ENCODE data around the gene FHIT. TPM values are rescaled to one million over a fixed set of nuclear protein-coding genes. Genes with fewer than 3 reads are reported as not detected.

The FHIT gene
- polyA plus RNA-seq, 1 of the 3 experiments (the other 2 are of a cell fraction), result 0.41 TPM

DNA sequence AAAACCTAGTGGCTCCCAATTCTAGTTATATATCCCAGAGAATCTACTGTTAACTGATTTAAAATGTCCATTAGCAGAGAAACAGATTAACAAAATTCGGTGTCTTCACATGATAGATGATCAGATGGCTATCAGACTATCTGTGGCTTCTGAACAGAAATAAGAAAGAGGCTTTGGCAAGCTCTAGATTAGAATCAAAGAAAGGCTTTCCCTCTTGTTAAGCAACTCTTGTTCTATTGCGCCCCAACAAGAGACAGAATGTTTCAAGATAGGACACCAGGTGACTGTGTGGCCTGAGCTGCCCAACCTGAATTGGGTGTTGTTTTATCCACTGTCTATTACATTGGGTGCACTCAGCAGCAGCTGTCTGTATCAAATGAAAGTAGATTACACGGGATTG is 483.7 kb downstream of the FHIT start (continued):
- TF ChIP-seq, protein P1, sequence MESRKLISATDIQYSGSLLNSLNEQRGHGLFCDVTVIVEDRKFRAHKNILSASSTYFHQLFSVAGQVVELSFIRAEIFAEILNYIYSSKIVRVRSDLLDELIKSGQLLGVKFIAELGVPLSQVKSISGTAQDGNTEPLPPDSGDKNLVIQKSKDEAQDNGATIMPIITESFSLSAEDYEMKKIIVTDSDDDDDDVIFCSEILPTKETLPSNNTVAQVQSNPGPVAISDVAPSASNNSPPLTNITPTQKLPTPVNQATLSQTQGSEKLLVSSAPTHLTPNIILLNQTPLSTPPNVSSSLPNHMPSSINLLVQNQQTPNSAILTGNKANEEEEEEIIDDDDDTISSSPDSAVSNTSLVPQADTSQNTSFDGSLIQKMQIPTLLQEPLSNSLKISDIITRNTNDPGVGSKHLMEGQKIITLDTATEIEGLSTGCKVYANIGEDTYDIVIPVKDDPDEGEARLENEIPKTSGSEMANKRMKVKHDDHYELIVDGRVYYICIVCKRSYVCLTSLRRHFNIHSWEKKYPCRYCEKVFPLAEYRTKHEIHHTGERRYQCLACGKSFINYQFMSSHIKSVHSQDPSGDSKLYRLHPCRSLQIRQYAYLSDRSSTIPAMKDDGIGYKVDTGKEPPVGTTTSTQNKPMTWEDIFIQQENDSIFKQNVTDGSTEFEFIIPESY (IDR thresholded peaks at IDR 0.05; ENCODE audit: borderline replicate concordance, low read depth), result no peak
- TF ChIP-seq FOSL2 (IDR thresholded peaks at IDR 0.05; ENCODE audit: borderline replicate concordance, low read depth), result no peak
- TF ChIP-seq SMC3 (IDR thresholded peaks at IDR 0.05; ENCODE audit: low read depth, low read length), result no peak

DNA sequence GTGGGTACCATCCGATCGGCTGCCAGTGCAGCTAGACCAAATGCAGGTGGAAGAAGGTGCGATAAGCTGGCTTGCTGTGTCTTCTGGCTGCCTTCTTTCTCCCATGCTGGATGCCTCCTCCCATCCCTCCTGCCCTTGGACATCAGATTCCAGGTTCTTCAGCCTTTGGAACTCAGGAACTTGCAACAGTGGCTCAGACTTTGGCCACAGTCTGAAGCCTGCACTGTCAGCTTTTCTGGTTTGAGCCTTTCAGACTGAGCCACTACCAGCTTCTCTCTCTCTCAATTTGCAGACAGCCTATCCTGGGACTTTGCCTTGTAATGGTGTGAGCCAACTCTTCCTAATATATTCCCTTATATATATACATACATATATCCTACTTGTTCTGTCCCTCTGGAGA is 485.5 kb downstream of the FHIT start:
- H3K9ac ChIP-seq, result no peak overlapping the region
- no peaks in the 10 kb centered on the region for H3K79me2 ChIP-seq (ENCODE audit: insufficient read depth)
- no peaks in the 10 kb centered on the region for H3K9me2 ChIP-seq
- H3K36me3 ChIP-seq (replicated peaks in 1 of 2; ENCODE audit: control insufficient read depth in 1 of 2, insufficient read depth in 2 of 2, low read length in 1 of 2), result no peaks in the 10 kb centered on the region
- TF ChIP-seq SIN3A (IDR thresholded peaks at IDR 0.05; ENCODE audit: borderline replicate concordance, low read depth, low read length) (no peak), SMC3 (IDR thresholded peaks at IDR 0.05; ENCODE audit: low read depth, low read length) (no peak), YY1 (IDR thresholded peaks at IDR 0.05; ENCODE audit: low read depth) (no peak), RCOR1 (IDR thresholded peaks at IDR 0.05; ENCODE audit: low read length) (no peak), RXRA (IDR thresholded peaks at IDR 0.05; ENCODE audit: borderline replicate concordance, low read depth) (no peak), FOSL2 (IDR thresholded peaks at IDR 0.05; ENCODE audit: borderline replicate concordance, low read depth) (no peak), CHD2 (IDR thresholded peaks at IDR 0.05; ENCODE audit: low read length, partially characterized antibody) (no peak), EZH2phosphoT487 (IDR thresholded peaks at IDR 0.05; ENCODE audit: borderline replicate concordance, low read depth) (no peak), MXI1 (IDR thresholded peaks at IDR 0.05; ENCODE audit: low read depth, low read length) (no peak)
- TF ChIP-seq, protein P2, sequence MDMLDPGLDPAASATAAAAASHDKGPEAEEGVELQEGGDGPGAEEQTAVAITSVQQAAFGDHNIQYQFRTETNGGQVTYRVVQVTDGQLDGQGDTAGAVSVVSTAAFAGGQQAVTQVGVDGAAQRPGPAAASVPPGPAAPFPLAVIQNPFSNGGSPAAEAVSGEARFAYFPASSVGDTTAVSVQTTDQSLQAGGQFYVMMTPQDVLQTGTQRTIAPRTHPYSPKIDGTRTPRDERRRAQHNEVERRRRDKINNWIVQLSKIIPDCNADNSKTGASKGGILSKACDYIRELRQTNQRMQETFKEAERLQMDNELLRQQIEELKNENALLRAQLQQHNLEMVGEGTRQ (IDR thresholded peaks at IDR 0.05; ENCODE audit: borderline replicate concordance, low read depth, low read length), result no peak
- H3K4me3 ChIP-seq (ENCODE audit: low read depth in 2 of 2, low read length in 1 of 2), result no peak overlapping the region
- no peaks in the 10 kb centered on the region for H3K4me1 ChIP-seq (ENCODE audit: control insufficient read depth in 1 of 2, insufficient read depth in 2 of 2, low read depth in 1 of 2, low read length in 1 of 2)
- no peaks in the 10 kb centered on the region for H3F3A ChIP-seq (replicated peaks; ENCODE audit: insufficient read depth)
- CTCF ChIA-PET, result interaction anchor here (1.0 to 1.6 kb wide), 3 partner anchors 9 to 18 kb away, joined by 3 read pairs; no protein-coding TSS in a partner anchor
- no peaks in the 10 kb centered on the region for H3K9me3 ChIP-seq
- H4K20me1 ChIP-seq (ENCODE audit: insufficient read depth), result no peaks in the 10 kb centered on the region
- H3K4me2 ChIP-seq, result no peak overlapping the region
- no peak overlapping the region for H3K27ac ChIP-seq (ENCODE audit: low read depth in 2 of 2, low read length in 1 of 2)
- H3K27me3 ChIP-seq (ENCODE audit: insufficient read depth), result no peaks in the 10 kb centered on the region
- POLR2A ChIA-PET, result no interaction called here
- WGBS (ENCODE audit: low lambda C conversion rate), result no CpG with 5 or more reads among the region's 3 CpGs
- DNase-seq, result no peak
- no peak overlapping the region for H2AFZ ChIP-seq (ENCODE audit: low read depth)

DNA sequence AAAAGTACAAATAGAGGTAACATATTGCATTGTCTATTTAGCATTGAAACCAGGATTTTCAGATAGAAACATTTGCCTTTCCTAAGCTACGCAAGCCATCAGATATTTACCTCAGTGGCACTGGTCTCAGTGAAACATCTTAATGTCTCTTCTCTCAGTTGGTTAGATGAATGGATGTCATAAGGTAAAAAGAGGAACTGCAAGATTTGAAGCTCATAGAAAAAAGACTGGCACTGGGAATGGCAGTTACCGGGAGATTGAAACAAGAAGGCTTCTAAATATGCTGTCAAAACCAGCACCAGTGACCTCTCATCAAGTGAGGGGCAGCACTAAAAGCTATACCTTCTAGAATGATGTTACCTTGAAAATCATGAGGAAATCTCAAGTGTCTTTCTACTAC is 486.4 kb downstream of the FHIT start:
- Histone ChIP-seq H3F3A (replicated peaks; ENCODE audit: insufficient read depth) (no peaks in the 10 kb centered on the region), H3K4me3 (ENCODE audit: low read depth in 2 of 2, low read length in 1 of 2) (no peak overlapping the region), H3K9me3 (no peaks in the 10 kb centered on the region), H3K4me1 (ENCODE audit: control insufficient read depth in 1 of 2, insufficient read depth in 2 of 2, low read depth in 1 of 2, low read length in 1 of 2) (no peaks in the 10 kb centered on the region), H3K79me2 (ENCODE audit: insufficient read depth) (no peaks in the 10 kb centered on the region), H3K4me2 (no peak overlapping the region), H3K27me3 (ENCODE audit: insufficient read depth) (no peaks in the 10 kb centered on the region), H3K9me2 (no peaks in the 10 kb centered on the region), H3K27ac (ENCODE audit: low read depth in 2 of 2, low read length in 1 of 2) (no peak overlapping the region), H2AFZ (ENCODE audit: low read depth) (no peak overlapping the region), H3K9ac (no peak overlapping the region), H4K20me1 (ENCODE audit: insufficient read depth) (no peaks in the 10 kb centered on the region), H3K36me3 (replicated peaks in 1 of 2; ENCODE audit: control insufficient read depth in 1 of 2, insufficient read depth in 2 of 2, low read length in 1 of 2) (no peaks in the 10 kb centered on the region)
- 91% methylated on average over 2 of the region's 2 CpGs for WGBS (ENCODE audit: low lambda C conversion rate)
- CTCF ChIA-PET, result interaction anchor here (1.0 to 1.6 kb wide), 3 partner anchors 10 to 17 kb away, joined by 3 read pairs; no protein-coding TSS in a partner anchor
- POLR2A ChIA-PET, result no interaction called here
- DNase-seq, result no peak
- TF ChIP-seq MEF2A (IDR thresholded peaks at IDR 0.05; ENCODE audit: borderline replicate concordance, low read depth) (no peak), JUND (IDR thresholded peaks at IDR 0.05) (no peak), POLR2AphosphoS5 (IDR thresholded peaks at IDR 0.05; ENCODE audit: low read depth, low read length) (no peak), NRF1 (IDR thresholded peaks at IDR 0.05; ENCODE audit: low read depth, low read length) (no peak), EP300 (IDR thresholded peaks at IDR 0.05; ENCODE audit: borderline replicate concordance in 1 of 2, low read depth in 1 of 2, low read length in 1 of 2) (no peak), NFIC (IDR thresholded peaks at IDR 0.05; ENCODE audit: borderline replicate concordance) (no peak), SIN3A (IDR thresholded peaks at IDR 0.05; ENCODE audit: borderline replicate concordance, low read depth, low read length) (no peak)
- TF ChIP-seq, protein P3, sequence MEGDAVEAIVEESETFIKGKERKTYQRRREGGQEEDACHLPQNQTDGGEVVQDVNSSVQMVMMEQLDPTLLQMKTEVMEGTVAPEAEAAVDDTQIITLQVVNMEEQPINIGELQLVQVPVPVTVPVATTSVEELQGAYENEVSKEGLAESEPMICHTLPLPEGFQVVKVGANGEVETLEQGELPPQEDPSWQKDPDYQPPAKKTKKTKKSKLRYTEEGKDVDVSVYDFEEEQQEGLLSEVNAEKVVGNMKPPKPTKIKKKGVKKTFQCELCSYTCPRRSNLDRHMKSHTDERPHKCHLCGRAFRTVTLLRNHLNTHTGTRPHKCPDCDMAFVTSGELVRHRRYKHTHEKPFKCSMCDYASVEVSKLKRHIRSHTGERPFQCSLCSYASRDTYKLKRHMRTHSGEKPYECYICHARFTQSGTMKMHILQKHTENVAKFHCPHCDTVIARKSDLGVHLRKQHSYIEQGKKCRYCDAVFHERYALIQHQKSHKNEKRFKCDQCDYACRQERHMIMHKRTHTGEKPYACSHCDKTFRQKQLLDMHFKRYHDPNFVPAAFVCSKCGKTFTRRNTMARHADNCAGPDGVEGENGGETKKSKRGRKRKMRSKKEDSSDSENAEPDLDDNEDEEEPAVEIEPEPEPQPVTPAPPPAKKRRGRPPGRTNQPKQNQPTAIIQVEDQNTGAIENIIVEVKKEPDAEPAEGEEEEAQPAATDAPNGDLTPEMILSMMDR (IDR thresholded peaks at IDR 0.05), result no peak
